CD4-positive, alpha-beta T cell treated with Interleukin-6 at 100 ng/mL for 8 hours (primary cell): ENCODE results near the gene EPYC.
"Not testable (repeated sequence)": the region's sequence is repeated elsewhere in the genome, so short reads cannot be mapped to it uniquely, and the experiment has no call there.

Source experiments
- DNase-seq: peaks from one replicate; pipeline ENCODE4 v3.0.0-alpha.2; 2020; ENCODE audit warnings: mixed read lengths, low spot score

Gene EPYC

DNA sequence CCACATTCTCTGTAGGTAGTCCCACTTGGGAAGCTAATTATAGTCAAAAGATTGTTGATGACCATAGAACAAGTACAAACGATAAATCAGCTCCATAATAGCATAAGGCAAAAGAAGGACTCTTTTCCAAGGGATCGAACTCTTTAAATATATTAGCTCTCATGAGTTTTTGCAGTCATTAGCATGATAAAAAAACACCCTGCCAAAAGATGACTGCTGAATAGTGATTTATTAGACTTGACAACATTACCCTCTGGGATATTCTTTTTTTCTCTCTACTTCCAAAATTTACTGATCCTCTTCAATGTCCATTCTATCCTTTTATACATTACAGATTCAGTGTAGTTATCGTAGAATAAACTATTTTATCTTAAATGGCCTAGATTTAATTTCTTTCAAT lies 14.2 kb downstream of the EPYC start:
- DNase-seq: no peak

DNA sequence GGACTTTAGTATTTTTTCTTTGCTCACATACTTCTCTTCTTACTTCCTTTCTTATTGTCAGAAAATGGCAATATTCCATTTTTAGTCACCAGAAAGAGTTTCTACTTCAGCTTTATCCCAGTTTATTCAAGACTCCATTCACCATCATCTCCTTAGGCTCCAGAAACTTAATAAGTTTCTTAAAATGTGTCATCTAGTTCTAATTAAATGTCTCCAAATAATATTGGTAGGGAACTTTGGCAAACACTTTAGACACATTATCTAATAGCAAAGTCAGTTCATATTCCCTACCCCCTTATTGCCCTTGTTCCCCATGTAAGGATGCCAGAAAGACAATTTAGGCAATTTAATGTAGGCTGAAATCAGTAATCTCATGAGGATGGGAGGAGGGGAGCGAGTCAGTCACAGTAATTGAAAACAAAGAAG lies 15.1 kb downstream of the EPYC start:
- DNase-seq: no peak

DNA sequence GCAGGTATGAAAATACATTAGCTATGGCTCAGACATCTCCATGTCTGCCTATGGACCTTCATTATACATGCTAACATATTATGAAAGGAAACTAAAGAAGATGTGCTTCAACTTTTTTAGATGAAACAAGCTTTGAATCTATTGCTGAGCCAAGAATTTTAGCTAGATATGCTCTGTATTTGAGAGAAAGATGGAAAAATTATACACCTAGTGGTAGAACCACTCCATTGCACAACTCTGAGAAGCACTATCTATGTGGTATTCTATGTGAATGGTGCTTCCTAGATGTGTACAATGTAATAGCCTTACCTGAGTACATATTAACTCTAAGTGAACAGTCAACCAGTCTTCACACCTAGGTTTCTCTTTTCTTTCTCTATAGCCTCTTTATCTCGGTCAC lies 17.3 kb downstream of the EPYC start:
- no peak for DNase-seq

DNA sequence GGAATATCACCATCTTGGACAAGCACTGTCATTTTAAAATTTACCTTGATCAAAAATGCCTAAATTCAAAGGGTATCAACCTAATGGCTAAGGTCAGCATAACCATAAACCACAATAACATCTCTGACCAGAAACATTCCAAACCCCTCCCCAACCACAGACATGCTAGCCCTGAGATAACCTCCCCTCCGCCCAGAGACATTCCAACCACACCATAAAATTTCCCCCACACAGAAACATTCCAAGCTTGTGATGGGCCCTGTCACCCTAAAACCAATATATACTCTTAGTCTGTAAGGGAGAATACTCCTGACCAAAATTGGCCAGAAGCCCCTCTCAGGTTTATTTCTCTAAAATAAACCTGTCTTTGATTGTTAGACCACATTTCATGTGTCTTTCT lies 17.7 kb downstream of the EPYC start:
- DNase-seq: no peak

DNA sequence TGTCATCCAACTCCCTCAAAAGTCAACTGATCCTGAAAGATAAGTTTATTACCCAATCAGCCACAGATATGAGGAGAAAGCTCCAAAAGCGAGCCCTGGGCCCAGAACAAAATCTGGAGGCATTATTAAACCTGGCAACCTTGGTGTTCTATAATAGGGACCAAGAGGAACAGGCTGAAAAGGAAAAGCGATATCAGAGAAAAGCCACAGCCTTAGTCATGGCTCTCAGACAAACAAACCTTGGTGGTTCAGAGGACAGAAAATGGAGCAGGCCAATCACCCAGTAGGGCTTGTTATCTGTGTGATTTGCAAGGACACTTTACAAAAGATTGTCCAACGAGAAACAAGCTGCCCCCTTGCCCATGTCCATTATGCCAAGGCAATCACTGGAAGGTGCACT lies 19.4 kb downstream of the EPYC start:
- DNase-seq: not testable (repeated sequence)

DNA sequence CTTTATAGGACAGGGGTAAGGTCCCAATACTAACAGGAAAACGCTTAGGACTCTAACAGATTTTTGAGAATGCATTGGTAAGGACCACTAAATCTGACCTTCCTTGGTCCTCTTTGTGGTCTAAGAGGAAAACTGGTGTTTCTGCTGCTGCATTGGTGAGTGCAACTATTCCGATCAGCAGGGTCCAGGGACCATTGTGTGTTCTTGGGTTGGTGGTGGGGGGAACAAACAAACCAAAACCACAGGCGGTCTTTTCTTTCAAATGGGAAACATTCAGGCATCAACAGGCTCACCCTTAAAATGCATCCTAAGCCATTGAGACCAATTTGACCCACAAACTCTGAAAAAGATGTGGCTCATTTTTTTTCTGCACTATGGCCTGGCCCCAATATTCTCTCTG lies 20.7 kb downstream of the EPYC start:
- no peak for DNase-seq

DNA sequence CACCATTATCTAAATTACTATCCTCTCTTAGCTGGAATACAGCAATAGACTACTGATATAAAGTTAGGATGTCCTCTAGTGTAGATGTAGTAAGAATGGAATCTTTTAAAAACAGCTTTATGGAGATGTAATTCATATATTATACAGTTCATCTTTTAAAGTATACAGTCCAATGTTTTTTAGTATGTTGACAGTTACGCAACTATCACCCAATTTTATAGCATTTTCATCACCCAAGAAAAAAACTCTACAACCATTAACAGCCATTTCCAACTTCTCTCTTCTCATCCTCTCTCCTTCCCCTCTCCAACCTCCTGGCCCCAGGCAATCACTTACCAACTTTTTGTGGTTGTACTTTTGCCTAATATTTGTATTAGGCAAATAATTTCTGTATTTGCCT lies 22.6 kb downstream of the EPYC start:
- no peak for DNase-seq

DNA sequence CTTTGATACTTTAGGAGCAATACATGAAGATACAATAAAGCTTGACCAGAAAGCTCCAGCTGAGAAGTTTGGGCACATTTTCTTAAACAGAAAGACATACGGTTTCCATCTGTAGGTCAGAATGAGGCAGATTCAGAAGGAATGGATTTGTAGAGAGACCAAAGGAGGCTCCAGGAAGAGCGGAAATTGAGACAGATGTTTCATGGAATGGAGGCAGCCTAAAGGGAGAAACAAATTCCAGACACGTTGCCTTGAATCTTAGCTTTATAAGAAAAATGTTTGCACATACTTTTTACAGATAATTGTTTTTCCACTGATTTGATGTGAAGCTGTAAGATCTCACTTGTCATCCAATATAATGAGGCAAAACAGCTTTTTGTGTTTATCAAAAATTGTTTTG lies 24.8 kb downstream of the EPYC start:
- no peak for DNase-seq

DNA sequence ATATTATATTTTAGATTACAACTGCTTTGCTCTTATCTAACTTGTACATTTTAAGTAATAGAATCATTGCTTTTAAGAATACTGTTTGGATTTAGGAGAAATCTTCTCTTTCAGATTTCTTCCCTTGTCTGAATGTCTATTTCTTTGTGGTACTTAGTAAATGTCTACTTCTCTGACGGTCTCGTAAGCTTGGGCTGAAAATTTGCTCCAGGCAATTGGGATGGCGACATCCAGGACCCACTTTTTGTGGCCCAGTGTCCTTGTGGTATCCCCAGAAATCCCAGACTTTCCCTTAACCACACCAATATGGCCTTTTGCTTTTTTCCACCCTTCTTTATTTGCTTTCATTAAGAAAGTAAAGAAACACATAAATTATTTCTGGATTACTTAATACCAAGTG lies 25.8 kb downstream of the EPYC start:
- DNase-seq: no peak

DNA sequence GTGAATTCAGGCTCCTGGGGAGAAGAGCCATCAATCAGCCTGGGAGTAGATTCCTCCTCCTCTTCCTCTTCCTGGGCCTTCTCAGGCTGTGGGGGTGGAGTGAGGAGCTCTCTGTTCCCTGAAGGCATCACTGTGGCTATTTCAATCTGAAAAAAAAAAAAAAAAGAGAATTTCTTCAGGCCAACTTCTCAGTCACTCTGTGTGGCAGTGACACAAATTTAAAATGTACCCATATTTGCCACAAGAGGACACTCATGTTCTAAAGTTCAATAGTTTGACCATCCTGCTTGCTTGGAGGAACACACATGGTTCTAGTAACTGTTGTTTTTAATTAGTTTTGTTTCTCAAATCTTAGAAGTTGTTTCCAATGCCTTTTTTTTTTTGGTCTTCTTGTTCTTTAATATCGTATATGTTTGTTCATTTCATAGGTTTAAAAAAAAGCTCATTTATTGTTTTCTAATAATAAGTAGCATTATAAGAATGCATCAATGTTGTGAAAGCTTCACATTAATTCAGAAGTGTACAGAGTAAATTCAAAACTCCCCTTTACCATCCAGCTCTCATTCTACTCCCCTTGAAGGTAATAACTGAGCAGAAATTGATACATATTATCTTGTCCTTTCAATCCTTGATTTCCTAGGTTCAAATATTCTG lies 26.5 kb downstream of the EPYC start:
- no peak for DNase-seq

DNA sequence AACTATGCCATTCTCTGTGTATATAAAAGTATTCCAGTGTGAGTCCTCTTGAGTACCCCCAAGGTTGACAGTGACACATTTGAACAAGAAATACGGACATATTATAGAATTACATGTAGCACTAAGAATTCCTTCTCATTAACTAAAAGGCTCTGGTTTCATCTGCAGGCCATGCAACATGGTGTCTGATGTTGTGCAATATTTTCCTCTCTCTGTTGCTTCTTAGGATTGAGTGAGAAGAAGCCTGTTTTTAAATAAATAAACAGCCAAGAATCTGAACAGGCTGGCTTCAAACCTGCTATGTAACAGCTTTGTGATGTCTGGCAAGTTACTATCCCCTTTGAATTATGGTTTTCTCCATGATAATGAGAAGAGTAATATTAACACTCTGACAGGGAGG lies 27.5 kb downstream of the EPYC start:
- DNase-seq: no peak

DNA sequence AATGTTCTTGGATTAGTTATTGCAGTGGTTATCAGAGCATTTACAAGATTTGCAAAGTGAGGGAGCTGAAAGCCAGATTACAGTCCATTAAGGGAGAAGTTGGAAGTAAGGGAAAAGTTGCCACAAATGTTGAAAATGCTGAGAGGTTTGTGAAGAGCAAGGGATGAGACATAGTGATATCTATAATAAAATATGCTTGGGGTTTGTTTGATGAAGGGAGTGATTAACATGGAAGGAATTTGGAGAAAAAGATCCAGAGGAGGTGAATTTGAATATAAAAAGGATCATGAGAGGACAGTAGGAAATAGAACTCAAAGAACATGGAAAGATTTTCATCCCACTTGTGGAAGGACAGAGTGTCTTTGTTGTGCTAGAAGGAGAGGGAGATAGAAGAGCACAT lies 30.5 kb downstream of the EPYC start:
- no peak for DNase-seq

DNA sequence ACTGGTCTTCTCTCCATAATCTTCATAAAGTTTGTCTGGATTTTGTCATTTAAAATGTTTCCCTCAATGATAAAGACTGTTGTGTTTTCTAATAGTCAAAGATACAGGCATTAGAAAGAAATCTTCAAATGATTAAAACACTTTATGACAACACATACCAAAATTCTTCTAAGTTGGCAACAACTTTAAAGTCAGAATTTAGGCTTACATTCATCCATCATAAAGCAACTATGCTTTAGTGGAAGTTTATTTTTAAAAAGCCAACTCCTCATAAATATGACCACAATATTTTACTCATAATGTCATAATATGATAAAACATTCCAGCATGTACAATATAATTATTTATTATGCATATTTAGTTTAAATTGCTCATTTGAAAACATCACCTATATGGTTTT lies 32.5 kb downstream of the EPYC start:
- DNase-seq: no peak

DNA sequence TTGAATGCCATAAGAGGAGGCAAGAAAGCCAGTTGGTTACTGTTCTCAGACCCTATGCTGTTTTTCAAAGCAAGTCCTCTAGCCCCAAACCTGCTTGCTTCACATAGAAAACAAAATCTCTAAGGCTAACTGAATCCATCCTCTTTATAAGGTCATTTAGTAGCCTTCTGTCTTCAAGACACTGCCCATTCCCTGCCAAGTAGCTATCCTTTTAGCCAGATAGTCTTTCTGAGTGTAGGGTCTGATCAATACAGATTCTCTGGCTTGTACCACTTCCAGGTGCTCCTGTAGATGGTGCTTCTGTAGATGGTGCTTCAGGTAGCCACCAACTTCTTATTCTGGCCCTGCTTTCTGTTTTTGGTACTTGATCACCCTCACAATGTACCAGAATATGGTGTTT lies 33.9 kb downstream of the EPYC start:
- no peak for DNase-seq

DNA sequence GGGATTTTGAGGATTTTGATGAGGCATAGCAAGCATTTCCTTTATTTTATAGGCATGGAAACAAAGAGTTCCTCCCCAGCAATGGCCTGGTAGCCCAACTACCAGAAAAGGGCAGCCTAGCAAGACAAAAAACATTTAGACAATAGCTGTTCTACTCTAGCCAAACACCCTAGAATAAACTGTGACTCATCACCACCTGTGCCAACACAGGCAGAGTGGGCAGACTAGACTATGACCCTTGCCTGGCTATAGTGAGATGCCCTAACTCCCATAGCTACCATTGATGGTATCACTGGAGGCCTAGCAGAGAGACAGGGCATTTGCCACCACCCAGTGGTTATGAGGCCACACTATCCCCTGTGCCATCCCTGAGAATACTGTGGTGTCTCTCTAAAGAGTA lies 34.3 kb downstream of the EPYC start:
- no peak for DNase-seq

DNA sequence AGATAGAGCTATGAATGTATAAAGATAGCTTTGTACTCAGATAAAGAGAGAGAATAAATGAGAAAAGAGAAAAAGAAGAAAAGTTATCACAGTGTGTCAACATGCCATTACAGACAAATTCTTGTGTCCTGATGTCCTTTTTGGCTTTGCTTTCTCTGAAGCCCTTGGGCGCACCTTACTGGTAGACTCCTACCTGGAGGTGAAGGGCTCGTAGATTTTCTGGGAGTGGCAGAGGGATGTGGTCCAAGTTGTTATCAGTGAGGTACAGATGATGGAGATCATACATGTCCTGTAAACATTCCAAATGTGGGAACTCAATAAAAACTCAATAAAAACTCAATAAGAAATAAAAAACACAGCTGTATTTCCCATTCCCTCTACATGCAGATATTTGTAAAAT lies 34.9 kb downstream of the EPYC start:
- no peak for DNase-seq

DNA sequence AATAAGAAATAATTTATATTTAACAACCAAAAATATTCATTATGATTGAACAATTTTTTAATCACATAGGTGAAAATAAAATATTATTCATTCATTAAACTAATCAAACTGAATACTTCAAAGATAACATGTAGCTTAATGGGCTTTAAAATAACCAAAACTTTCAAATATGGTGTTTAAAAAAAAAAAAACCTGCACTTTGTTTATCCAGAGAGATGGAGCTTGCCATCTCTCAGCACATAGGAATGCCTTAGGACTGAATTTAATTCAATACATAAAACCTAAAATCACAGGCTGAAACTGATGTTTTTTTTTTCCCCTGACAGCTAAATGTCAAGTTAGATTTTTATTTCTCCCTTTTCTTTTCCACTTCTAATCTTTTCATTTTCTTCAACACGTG lies 35.4 kb downstream of the EPYC start:
- no peak for DNase-seq

DNA sequence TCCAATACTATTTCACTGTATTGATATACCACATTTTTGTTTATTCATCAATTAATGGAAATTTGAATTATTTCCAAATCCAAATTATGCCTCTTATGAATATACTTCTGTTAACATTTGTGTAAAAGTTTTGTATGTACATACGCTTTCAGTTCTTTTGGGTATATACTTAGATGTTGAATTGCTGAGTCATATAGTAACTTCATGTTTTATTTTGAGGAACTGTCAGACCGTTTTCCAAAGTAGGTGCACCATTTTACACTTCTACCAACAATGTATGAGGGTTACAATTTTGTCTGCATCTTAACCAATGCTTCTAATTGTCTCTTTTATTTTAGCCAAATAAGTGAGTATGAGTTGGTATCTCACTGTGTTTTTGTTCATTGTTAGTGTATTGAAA lies 39.6 kb downstream of the EPYC start:
- DNase-seq: no peak

DNA sequence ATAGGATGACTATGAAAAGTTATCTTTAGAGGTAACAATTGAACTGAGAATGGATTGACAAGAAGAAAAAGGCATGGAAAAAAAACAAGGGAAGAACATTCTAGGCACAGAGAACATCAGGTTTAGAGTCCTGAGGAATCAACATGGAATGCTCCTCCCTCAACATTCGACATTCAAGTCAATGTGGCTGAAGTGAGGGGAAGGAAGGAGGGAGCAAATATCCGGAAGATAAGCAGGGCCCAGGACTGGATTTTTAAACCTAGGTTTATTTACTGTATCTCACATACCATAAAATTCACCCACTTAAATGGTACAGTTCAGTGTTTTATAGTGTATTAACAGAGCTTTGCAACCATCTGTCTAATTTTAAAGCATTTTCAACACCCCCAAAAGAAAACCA lies 40.2 kb downstream of the EPYC start:
- DNase-seq: no peak

DNA sequence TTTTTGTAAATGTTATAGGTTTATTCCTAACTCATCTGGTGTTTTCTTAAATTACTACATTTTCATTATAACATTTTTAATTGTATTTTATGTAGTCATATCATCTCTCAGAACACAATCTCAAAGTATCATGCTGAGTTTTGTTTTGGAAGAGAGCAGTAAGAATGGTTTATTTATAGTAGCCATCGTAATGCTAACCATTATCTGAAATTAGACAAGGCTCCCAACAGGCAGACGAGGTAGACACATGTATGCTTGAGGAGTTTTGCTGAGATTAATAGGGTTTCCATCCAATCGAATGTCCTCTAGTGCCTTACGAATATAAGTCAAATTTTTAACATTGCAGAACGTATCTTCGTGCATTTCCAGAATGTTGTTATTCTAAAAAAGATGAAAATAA lies 40.8 kb downstream of the EPYC start:
- no peak for DNase-seq

DNA sequence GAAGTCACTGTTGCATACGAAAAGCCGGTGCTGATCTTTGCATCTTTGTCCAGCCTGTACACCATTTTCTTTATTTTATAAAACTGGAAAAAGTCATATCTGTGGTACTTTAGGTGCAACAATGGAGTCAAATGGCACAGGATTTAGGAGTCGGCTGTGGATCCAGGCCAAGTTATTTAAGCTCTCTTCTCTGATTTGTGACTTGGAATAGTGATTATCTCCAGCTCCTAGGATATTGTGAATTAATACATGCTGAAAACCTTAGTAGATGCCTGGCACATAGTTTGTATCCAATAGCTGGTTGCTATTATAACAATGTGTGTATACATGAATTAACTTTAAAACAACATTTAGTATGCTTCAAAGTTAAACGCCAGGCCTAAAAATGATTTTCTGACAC lies 43.6 kb downstream of the EPYC start:
- no peak for DNase-seq

DNA sequence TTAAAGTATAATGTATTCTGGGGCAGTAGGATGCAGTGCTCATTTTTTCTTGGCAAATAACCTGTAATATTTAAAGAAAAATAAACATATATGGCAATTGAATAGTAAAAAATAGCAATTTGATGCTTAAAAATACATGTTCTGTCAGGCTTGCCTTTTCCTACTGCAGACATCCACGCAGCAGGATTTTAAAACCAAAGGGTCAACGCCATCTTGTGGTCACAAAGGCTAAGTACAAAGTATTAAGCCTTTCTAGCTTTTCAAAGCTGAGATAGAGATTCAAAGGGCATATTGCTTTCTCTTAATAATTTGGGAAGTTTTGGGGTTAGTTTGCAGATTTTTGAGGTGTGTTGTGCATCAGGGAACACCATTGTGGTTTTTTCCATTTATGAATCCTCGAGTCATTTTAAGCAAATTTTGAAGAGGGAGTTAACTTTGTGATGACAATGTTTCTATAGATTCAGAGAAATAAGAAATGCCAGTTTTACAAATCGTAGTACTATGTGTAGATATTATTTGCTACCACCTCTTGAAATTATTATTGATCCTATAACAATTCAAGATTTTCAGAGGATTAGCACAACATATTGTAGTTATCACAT lies 45.1 kb downstream of the EPYC start:
- DNase-seq: peak; percentile 12

DNA sequence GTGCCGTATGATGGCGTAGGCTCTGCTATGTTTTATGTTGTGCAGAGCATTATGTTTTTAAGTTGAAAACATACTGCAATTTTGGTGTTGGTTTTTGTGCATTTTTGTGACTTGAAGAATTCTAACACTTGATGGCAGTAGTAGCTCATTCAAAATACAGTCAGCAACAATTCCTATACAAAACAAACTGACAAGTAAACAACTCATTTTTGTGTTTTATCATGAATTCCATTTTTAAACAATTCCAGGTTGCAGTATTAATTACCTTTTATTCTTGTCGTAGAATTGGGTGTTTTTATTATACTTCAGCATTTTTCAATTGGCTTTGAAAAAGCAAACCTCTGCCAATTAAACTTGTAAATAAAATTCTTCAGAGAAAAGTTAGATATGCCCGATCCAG lies 45.7 kb downstream of the EPYC start:
- no peak for DNase-seq

DNA sequence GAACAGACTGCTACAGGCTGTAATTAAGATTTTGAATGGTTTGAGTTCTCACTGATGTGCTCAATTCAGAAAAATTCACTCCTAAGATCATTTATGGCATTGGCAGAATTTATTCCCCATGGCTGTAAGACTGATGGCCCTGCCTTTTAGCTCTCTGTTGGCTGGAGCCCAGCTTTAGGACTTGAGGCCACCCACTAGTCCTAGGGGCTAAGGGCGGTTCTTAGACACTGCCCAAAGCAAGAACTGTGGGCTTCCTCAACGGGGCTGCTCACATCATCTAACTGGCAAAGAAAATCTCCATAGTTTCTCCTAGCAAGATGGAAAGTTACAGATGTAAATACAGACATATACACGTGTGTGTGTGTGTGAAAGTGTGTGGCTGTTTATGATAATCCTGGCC lies 46.4 kb downstream of the EPYC start:
- no peak for DNase-seq

DNA sequence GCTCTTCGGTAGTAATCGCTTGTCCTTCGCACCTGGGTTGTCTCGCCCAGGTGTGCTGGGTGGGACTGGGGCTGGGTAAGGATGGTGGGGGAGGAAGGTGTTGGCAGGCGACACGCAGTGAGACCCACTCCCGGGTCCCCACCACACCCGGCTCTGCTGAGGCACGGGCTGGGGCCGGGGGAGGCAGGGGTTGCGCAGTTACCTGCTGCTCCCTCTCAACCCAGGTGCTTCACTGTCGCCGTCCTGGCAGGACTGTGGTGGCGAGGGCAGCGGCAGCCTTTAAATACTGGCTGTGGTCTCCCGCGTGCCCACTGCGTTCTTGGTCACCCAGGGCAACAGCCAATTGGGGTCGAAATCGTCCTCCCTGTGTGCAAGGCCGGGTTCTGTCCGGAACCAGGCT lies 49.9 kb downstream of the EPYC start, which contains the start of gene CCER1:
TSS of gene CCER1 (minus strand) at position 256 of the 400 bp plus-strand sequence. CDS start 434 bp downstream, outside the sequence.
- DNase-seq: no peak
